Myocyte (in vitro differentiated cells): ENCODE measurements around the gene EIF3L. TPM values are rescaled to one million over a fixed set of nuclear protein-coding genes. Genes with fewer than 3 reads are reported as not detected.

Experiments used
- DNase-seq: peaks from one replicate; pipeline ENCODE4 v3.0.0-alpha.2; 2012; ENCODE audit warnings: low read depth
- total RNA-seq: library from RNA; depleted of rRNA; stranded (reverse); fragments of >200 nt; gene quantifications from 2 replicates; pipeline ENCODE4 v1.2.3, GENCODE V29; 2014

Gene EIF3L
- total RNA-seq, 1 donor from 2014 or later, result 450 TPM

GRCh38 chr22:37904572-37905533 lies 55.6 kb downstream of the EIF3L start:
- peak; percentile 97 for DNase-seq

DNA sequence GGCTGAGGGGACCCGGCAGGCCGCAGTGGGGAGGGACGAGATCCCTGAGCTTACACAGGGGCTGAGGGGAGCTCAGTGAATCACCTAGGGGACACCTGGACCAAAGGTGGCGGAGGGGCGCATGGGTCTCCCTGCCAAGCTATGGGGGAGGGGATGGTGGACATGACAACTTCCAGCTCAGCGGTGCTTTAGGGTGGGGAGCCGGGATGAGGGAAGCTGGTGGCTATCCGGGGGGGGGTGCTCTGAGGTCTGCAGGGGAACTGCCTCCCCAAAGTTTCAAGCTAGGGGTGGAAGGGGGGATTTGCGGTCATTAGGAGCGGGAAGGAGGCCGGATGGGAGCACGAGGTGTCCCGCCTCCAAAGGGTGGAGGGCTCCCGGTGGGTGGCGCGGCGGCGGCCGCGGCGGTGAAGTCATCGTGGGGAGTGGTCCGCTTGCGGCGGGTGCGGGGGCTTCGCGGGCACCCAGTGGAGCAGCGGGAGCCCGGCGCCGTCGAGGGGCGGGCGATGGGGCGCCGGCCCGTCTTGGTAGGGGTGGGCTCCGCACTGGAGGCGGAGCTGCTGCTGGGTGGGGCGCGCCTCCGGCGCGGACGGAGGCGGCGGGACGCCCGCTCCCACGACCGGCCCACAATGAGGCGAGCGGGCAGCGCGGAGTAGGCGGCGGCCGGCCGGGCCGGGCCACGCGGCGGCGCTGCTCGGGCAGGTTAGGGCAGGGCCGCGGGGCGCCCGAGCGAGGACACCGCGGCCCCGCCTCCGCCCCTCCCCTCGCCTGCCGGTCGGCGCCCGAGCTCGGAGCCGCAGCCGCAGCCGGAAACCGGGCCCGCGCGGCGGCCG lies 56.5 kb downstream of the EIF3L start, which contains the start of gene MICALL1:
MICALL1 (plus strand) TSS at position 764 of the 830 bp plus-strand sequence. CDS start 126 bp downstream, outside the sequence.
- DNase-seq, result peak; percentile 77

DNA sequence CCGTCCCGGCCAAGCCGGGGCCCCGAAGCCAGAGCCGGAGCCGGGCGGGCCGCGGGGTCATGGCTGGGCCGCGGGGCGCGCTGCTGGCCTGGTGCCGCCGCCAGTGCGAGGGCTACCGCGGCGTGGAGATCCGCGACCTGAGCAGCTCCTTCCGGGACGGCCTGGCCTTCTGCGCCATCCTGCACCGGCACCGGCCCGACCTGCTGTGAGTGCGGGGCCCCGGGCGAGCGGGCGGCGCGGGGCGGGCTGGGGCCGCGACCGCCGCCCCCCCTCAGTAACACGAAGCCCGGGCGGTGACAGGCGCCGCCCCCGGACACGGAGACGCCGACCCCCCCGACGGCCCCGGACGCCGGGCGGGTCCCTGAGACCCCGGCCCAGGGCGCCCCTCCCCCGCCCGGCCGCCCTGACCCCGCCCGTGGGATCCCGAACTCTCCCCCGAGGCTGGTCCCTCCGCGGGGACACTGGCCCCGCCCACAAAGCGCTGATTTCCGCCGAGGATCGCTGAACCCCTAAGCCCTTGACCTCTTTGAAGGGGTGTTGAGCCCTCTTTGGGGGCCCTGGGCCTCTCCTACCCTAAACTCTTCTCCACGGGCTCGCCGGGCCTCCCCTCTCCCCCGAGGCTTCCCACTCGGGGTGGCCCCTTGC lies 57.3 kb downstream of the EIF3L start:
- no peak for DNase-seq

DNA sequence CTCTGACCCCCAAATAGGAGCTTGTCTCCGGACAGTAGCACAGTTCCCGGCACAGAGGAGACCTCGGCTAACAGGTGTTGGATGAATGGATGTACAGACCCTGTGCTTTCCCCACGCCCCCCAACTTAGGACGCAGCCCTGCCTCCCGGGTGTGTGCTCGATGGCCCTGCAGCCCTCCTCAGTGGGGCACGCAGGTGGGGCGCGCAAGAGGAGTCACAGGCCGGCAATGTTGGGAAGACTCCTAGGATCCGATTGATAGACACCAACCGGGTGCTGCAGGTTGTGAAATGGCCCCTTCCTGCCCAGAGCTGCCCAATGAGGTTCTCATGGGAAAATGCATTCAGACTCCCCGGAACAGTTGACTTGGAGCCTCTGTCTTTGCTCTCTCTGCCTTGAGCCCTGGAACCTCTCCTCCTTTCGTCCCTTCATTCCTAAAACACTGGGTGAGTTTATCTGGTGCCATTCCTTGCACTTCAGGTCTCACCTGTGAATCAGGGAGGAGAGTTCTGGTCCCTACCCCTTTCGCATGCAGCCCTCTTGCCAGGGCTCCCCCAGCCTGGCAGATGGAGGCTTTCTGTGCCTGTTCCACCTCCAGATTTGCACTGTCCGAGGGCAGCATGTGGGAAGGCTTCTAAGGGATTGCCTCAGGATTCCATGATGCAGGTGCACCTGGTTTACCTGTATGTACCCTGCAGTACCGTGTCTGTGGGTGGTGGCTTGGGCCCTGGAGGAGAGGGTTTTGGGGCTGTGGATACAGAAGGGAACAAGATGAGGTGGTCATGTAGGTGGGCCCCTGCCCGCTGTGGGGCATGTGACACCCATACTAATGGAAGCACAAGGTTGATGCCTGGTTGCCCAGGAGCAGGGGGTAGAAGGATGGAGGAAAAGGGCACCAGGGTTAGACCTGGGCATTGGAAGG lies 58.1 kb downstream of the EIF3L start:
- DNase-seq, result no peak

DNA sequence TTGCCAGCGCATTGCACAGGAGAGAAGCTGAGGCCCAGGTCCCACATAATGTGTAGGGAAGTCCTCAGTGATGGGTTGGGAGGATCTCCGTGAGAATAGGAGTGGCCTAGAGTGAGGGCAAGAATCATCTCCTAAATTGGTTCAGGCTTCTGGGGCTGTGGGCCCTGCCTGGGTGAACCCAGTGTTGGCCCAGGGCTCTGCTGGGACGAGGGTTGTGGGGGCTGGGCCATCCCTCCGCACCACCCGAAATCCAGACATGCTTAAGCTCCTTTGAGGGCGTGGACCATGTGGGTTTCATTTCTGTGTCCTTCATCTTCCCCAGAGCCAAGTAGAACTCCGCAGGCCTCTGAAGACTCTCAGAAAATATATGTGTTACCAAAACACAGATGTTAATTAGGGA lies 60.5 kb downstream of the EIF3L start:
- DNase-seq, result no peak

GRCh38 chr22:37910890-37911672 lies 61.9 kb downstream of the EIF3L start:
- DNase-seq, result peak; percentile 77

- no peak for DNase-seq
These were observed 62.5 kb downstream of the EIF3L start for GRCh38 chr22:37911697-37912096.

DNA sequence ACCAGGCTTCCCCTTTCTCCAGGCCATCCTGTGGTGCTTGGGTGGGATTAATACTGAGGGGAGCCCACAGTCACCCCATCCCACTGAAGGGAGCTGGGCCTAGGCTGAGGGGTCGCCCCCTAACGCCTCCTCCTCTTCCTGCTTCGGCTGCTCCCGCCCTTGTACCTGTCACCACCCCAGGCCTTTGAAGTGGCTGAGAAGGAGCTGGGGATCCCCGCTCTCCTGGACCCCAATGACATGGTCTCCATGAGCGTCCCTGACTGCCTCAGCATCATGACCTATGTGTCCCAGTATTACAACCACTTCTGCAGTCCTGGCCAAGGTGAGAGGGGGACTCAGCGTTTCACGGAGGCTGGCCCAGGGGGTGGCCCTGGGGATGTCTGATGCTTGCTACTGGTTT lies 63.0 kb downstream of the EIF3L start:
- no peak for DNase-seq

DNA sequence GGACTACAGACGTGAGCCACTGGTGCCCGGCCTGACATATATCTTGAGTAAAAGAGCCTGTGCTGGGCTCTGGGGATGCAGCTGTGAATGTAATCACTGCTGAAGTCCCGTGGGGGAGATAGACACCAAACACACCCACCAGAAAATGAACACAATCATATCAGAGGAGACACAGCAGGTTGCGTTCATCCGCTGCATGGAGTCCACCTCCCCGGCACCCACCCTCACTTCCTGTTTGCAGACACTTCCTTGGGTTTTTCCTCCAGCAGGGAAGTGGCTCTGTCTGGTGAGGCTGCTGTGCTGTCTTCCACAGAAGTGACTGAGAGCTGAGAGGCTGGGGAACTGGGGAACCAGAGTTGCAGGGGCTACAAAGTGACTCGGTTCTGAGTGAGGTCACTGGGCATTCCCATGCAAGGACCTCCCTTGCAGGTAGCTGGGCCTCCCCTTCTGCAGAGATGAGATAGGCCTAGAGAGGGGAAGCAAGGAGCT lies 64.1 kb downstream of the EIF3L start:
- DNase-seq, result no peak

DNA sequence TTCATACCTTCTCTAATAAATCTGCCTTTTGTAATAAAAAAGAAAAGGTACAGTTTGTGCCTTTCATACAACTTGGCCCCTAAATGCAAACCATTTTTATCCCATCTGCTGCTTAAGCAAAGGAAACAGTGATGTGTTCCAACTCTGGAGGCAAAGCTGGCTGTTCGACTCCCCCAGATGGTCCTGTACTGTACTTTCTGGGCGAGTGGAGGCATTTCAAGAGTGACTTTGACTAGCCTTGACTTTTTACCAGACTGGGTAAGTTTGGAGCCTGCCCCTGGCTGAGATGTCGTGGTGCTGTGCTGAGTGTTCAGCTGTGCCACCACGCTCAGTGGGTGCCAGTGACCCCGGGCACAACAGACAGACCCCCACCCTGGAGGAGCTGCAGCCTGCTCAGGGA lies 67.1 kb downstream of the EIF3L start:
- no peak for DNase-seq

DNA sequence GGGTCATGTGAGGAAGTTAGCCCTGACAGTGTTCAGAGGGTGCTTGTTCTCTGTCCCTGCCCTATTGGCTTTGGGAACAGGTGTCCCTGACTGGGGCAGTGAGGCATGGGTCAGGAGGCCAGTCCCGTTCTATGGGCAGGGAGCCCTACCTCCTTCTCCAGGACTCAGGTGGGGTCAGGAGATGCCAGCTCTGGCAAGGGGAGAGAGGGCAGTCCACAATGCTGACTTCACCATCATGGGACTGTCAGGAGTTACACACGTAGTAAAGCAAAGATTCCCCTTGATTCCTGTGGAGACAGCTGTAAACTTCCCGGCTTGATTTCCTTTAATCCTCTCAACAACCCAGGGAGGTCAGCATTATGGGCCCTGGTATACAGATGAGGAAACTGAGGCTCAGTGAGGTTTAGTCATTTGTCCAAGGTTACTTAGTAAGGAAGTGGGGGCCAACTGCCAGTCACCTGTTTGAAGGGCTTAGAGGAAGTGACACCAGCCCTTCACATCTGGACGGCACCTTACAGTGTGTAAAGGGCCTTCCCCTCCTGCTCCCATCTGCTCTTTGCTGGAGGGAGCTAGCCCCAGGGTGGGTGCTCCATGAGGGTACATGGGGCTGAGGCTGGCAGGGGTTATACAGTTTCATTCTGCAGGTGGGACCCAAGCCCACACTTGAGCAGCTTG lies 68.8 kb downstream of the EIF3L start:
- no peak for DNase-seq

- no peak for DNase-seq
These were observed 69.5 kb downstream of the EIF3L start for GRCh38 chr22:37918580-37919270.

DNA sequence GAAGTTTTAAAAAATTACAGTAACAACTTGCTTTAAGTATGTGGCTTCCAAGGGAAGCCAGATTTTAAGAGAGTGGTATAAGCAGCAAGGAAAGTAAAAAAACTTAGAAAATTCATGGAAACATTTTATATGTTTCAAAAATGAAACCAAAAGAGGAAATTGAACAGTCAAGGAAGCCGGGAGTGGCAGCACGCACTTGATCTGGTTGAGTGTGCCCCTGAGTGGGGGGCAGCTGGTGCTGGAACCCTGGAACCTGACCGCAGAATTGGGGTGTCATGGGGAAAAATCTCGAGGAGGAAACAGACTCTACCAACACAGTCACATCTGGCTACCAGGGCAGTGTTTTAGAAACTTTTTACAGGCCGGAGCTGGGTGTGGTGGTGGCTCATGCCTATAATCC lies 70.9 kb downstream of the EIF3L start:
- DNase-seq, result no peak

DNA sequence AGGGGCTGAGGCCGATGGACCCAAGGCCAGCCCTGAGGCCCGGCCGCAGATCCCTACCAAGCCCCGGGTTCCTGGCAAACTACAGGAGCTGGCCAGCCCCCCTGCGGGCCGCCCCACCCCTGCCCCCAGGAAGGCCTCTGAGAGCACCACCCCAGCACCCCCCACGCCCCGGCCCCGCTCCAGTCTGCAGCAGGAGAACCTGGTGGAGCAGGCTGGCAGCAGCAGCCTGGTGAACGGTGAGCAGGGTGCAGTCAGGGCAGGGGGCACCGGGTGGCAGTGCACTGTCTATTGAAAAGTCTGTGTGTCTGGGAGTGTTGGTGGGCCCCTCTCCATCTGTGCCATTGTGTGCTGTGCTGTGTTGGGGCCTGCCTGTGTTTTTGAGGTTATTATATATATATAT lies 73.0 kb downstream of the EIF3L start:
- no peak for DNase-seq

DNA sequence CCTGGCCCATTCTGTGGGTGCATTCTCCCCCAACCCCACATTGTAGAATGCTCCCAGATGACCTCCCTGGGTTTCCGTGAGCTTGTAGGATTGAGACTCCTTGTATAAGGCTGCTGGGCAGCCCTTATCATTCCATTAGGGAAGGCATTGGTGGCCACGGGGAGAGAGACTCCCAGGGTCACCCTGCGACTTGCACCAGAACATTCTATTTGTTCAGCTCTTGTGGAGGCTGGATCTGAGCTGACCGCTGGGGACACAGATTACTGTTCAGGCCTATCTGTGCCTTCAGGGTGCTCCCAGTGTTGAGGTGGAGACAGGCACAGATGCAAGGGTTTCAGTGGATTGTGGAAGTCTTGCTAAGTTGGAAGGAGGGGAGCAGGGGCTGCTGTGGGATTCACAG lies 74.7 kb downstream of the EIF3L start:
- no peak for DNase-seq

DNA sequence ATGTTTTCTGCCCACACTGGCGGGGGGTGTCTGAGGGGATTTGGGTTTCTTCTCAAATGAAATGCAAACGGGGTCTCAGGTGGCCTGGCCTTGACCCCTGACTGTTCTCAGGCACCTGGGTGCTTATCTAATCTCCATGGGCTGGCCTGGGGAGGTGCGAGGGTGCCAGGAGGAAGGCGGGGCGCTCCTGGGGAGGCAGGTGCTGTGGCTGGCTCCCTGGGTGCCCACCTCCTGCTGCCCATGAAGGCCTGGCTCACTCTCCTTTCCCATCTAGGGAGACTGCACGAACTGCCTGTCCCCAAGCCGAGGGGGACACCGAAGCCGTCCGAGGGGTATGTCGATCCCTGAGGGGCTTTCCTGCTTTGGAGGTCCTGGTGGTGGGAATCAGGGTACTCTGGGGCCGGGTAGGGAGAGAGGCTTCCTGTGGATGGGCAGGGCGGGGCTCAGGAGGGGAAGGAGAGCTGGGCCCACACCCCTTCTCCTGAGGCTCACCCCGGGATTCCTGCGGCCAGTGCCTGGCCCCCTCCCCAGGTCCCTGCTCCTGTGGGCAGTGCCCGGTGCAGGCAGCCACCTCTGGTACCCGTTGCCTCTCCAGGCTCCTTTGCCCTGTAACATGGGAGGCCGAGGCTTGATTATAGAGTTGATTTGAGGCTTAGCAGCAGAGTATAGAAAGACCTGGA lies 75.3 kb downstream of the EIF3L start:
- no peak for DNase-seq

DNA sequence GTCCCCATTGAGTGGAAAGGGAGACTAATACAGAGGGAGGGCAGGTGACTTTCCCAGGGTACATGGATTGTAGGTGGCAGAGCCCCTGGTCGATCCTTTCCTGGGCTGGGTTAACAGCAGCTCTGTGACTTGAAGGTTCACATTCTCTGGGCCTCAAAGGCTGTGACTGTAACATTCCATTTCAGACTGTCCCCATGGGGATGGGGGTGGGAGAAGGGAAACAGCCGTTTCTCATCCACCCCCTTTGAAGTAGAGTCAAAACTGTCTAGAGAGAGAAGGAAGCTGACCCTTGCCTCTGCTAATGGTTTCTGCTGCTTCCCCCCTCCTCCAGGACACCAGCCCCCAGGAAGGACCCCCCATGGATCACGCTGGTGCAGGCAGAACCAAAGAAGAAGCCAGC lies 76.1 kb downstream of the EIF3L start:
- DNase-seq, result no peak

GRCh38 chr22:37925767-37926166 lies 76.5 kb downstream of the EIF3L start:
- no peak for DNase-seq
